WTC11 (cell line): ENCODE data around the gene ERBB2. TPM values are rescaled to one million over a fixed set of nuclear protein-coding genes. Genes with fewer than 3 reads are reported as not detected.
A peak's percentile ranks its signal among the peaks of the same experiment; 100 is the strongest.

Experiments
- ATAC-seq: fragments of 200-7000 bp; cut with Tn5 transposase; 2 replicates; pipeline ENCODE4 v1.10.0; 2021; ENCODE audit warnings: mild to moderate bottlenecking, moderate library complexity
- CTCF ChIA-PET: fragments of 300-600 bp; sonication (Branson Sonifier 250); formaldehyde crosslinking; loops from one replicate; lab custom pipeline; 2021; ENCODE audit warnings: antibody characterized with exemption; lab: Charles Lee
- POLR2A ChIA-PET: fragments of 350-600 bp; sonication (Branson Sonifier 250); formaldehyde crosslinking; loops from one replicate; lab custom pipeline; 2021; ENCODE audit warnings: antibody characterized with exemption; lab: Charles Lee
- DNase-seq: peaks from one replicate; pipeline ENCODE4 v3.0.0; 2021; ENCODE audit warnings: low spot score
- H3K27ac Mint-ChIP-seq: 2 replicates; pipeline ENCODE4 v1.8.0; 2021; ENCODE audit warnings: mixed read lengths
- H3K27me3 Mint-ChIP-seq: 2 replicates; pipeline ENCODE4 v1.8.0; 2021; ENCODE audit warnings: low read depth, mild to moderate bottlenecking, moderate library complexity, mixed read lengths
- H3K36me3 Mint-ChIP-seq: 2 replicates; pipeline ENCODE4 v1.8.0; 2021; ENCODE audit warnings: mixed read lengths
- H3K4me1 Mint-ChIP-seq: 2 replicates; pipeline ENCODE4 v1.8.0; 2022; ENCODE audit warnings: mixed read lengths
- H3K4me3 Mint-ChIP-seq: 2 replicates; pipeline ENCODE4 v1.8.0; 2021; ENCODE audit warnings: mild to moderate bottlenecking, moderate library complexity, mixed read lengths
- H3K9me3 Mint-ChIP-seq: 2 replicates; pipeline ENCODE4 v1.8.0; 2021; ENCODE audit warnings: mixed read lengths
- ARID4B ChIP-seq: sonication (generic); formaldehyde crosslinking; IDR thresholded peaks from 2 replicates; pipeline ENCODE4 v1.8.0; 2023; ENCODE audit warnings: missing genetic modification reagents, mild to moderate bottlenecking, borderline replicate concordance
- ATF2 ChIP-seq: sonication (generic); formaldehyde crosslinking; IDR thresholded peaks from 2 replicates; pipeline ENCODE4 v1.8.1; 2022; ENCODE audit warnings: low read depth, missing genetic modification reagents, borderline replicate concordance
- ATF3 ChIP-seq: sonication (generic); formaldehyde crosslinking; conservative IDR thresholded peaks from 2 replicates; pipeline ENCODE4 v1.8.1; 2022; ENCODE audit warnings: mild to moderate bottlenecking, missing genetic modification reagents
- CREM ChIP-seq: sonication (generic); formaldehyde crosslinking; IDR thresholded peaks from 2 replicates; pipeline ENCODE4 v1.8.1; 2022; ENCODE audit warnings: mild to moderate bottlenecking, missing genetic modification reagents, moderate library complexity
- ELF4 ChIP-seq: sonication (generic); formaldehyde crosslinking; IDR thresholded peaks from 2 replicates; pipeline ENCODE4 v1.8.1; 2022; ENCODE audit warnings: low read depth, mild to moderate bottlenecking, moderate library complexity, missing genetic modification reagents
- HMGXB4 ChIP-seq: sonication (generic); formaldehyde crosslinking; IDR thresholded peaks from 2 replicates; pipeline ENCODE4 v1.8.1; 2023; ENCODE audit warnings: mild to moderate bottlenecking, moderate library complexity, missing genetic modification reagents
- JUN ChIP-seq: sonication (generic); formaldehyde crosslinking; IDR thresholded peaks from 2 replicates; pipeline ENCODE4 v1.8.0; 2023; ENCODE audit warnings: mild to moderate bottlenecking, missing genetic modification reagents
- NFYB ChIP-seq: sonication (generic); formaldehyde crosslinking; conservative IDR thresholded peaks from 2 replicates; pipeline ENCODE4 v1.8.0; 2022; ENCODE audit warnings: low read depth, missing genetic modification reagents
- TP53 ChIP-seq: sonication (generic); formaldehyde crosslinking; IDR thresholded peaks from 2 replicates; pipeline ENCODE4 v1.8.1; 2023; ENCODE audit warnings: mild to moderate bottlenecking, missing genetic modification reagents
- ZNF416 ChIP-seq: fragments of 250-450 bp; sonication (Bioruptor Pico); IDR thresholded peaks from 2 replicates; pipeline ENCODE4 v1.9.0; 2021; ENCODE audit warnings: mild to moderate bottlenecking, inconsistent platforms
- total RNA-seq: library from RNA; stranded (reverse); gene quantifications from 3 replicates; pipeline ENCODE4 v1.2.3, GENCODE V29; 2021
- TF ChIP-seq, protein P1 (sequence below): sonication (generic); formaldehyde crosslinking; IDR thresholded peaks from 2 replicates; pipeline ENCODE4 v1.8.0; 2022; ENCODE audit warnings: mild to moderate bottlenecking, missing genetic modification reagents
- TF ChIP-seq, protein P2 (sequence below): sonication (generic); formaldehyde crosslinking; IDR thresholded peaks from 2 replicates; pipeline ENCODE4 v1.8.0; 2022; ENCODE audit warnings: missing genetic modification reagents

Gene ERBB2
- total RNA-seq, 1 experiment from 2014 or later = 209 TPM

DNA sequence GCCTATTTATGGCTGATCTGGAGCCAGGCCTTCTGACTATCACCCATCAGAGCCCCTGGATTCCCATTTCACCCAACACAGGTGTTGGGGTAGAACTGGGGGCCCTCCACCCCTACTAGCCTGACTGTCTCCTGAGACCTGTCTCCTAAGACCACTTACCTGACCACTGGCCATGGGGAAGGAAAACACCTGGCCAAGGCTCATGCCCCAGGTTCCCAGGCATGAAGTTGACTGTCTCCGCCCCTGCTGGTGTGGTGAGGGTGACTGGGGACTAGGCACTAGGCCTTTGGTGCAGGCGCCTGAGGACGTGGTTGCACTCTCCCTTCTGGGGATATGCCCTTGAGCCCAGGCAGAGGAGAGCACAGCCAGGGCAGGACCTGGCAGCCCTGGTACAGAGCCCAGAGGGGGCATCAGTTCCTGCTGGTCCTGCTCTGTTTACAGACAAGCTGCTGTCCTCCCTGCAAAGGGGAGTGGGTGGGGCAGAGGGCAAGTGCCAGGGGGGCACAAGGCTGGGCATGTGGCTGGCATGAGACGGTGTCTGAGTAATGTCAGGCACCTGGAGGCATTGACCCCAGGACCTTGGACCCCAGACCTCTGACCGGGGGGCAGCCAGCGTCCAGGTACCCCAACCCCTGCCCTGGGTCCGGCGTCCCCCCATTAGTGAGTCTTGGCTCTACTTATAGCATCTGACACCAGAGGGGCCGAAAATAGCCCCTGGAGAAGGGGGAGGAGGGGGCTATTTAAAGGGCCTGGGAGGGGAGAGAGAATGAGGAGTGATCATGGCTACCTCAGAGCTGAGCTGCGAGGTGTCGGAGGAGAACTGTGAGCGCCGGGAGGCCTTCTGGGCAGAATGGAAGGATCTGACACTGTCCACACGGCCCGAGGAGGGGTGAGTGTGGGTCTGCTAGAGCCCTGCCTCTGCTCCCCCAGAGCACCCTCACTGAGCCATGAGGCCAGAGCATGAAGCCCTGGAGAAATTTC lies 35.0 kb upstream of the ERBB2 start, which contains the start of gene TCAP:
TSS of gene TCAP (plus strand) at position 769 of the 981 bp plus-strand sequence. CDS start at position 780, 11 bp downstream.
- POLR2A ChIA-PET = no interaction called here
- Mint-ChIP-seq H3K4me3 (peak within 1 kb of the TSS; percentile 60), H3K4me1 (peaks cover 51% of the 10 kb centered on the region), H3K27ac (0 out of 2 replicates have a peak within 1 kb of the TSS, but pooled peaks have one; percentile 48), H3K27me3 (peaks cover 38% of the 10 kb centered on the region), H3K9me3 (no peaks in the 10 kb centered on the region), H3K36me3 (peaks cover 8% of the 10 kb centered on the region)
- no peak for DNase-seq
- no peak for TF ChIP-seq ATF3 (CRISPR knock-in tag)
- TF ChIP-seq, protein P1, sequence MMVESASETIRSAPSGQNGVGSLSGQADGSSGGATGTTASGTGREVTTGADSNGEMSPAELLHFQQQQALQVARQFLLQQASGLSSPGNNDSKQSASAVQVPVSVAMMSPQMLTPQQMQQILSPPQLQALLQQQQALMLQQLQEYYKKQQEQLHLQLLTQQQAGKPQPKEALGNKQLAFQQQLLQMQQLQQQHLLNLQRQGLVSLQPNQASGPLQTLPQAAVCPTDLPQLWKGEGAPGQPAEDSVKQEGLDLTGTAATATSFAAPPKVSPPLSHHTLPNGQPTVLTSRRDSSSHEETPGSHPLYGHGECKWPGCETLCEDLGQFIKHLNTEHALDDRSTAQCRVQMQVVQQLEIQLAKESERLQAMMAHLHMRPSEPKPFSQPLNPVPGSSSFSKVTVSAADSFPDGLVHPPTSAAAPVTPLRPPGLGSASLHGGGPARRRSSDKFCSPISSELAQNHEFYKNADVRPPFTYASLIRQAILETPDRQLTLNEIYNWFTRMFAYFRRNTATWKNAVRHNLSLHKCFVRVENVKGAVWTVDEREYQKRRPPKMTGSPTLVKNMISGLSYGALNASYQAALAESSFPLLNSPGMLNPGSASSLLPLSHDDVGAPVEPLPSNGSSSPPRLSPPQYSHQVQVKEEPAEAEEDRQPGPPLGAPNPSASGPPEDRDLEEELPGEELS (CRISPR knock-in tag) = no peak
- no peak for TF ChIP-seq CREM (CRISPR knock-in tag)
- TF ChIP-seq, protein P2, sequence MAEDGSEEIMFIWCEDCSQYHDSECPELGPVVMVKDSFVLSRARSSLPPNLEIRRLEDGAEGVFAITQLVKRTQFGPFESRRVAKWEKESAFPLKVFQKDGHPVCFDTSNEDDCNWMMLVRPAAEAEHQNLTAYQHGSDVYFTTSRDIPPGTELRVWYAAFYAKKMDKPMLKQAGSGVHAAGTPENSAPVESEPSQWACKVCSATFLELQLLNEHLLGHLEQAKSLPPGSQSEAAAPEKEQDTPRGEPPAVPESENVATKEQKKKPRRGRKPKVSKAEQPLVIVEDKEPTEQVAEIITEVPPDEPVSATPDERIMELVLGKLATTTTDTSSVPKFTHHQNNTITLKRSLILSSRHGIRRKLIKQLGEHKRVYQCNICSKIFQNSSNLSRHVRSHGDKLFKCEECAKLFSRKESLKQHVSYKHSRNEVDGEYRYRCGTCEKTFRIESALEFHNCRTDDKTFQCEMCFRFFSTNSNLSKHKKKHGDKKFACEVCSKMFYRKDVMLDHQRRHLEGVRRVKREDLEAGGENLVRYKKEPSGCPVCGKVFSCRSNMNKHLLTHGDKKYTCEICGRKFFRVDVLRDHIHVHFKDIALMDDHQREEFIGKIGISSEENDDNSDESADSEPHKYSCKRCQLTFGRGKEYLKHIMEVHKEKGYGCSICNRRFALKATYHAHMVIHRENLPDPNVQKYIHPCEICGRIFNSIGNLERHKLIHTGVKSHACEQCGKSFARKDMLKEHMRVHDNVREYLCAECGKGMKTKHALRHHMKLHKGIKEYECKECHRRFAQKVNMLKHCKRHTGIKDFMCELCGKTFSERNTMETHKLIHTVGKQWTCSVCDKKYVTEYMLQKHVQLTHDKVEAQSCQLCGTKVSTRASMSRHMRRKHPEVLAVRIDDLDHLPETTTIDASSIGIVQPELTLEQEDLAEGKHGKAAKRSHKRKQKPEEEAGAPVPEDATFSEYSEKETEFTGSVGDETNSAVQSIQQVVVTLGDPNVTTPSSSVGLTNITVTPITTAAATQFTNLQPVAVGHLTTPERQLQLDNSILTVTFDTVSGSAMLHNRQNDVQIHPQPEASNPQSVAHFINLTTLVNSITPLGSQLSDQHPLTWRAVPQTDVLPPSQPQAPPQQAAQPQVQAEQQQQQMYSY (CRISPR knock-in tag) = no peak
- no peak for TF ChIP-seq ELF4 (CRISPR knock-in tag)
- TF ChIP-seq NFYB = no peak
- TF ChIP-seq TP53 = no peak
- no peak for TF ChIP-seq ARID4B (CRISPR knock-in tag)
- TF ChIP-seq JUN (CRISPR knock-in tag) = no peak
- TF ChIP-seq ATF2 = no peak
- no peak for TF ChIP-seq ZNF416
- no peak for TF ChIP-seq HMGXB4 (CRISPR knock-in tag)
- no peak for ATAC-seq
- CTCF ChIA-PET = interaction anchor here (0.9 to 18.0 kb wide), 15 partner anchors 8 to 117 kb away, joined by 3 to 876 read pairs (median 6); partner anchors contain the start of genes ERBB2, MIEN1 and PPP1R1B
